VCaP (cell line): ENCODE measurements around the gene REELD1.

Source experiments
- H3K27ac ChIP-seq: fragments of 450-650 bp; 2 replicates; pipeline ENCODE4 v1.5.1; 2017
- TF ChIP-seq, protein P1 (sequence below): fragments of 450-650 bp; conservative IDR thresholded peaks from 2 replicates; pipeline ENCODE4 v1.5.1; 2017; ENCODE audit warnings: mild to moderate bottlenecking, moderate library complexity

Gene REELD1

DNA sequence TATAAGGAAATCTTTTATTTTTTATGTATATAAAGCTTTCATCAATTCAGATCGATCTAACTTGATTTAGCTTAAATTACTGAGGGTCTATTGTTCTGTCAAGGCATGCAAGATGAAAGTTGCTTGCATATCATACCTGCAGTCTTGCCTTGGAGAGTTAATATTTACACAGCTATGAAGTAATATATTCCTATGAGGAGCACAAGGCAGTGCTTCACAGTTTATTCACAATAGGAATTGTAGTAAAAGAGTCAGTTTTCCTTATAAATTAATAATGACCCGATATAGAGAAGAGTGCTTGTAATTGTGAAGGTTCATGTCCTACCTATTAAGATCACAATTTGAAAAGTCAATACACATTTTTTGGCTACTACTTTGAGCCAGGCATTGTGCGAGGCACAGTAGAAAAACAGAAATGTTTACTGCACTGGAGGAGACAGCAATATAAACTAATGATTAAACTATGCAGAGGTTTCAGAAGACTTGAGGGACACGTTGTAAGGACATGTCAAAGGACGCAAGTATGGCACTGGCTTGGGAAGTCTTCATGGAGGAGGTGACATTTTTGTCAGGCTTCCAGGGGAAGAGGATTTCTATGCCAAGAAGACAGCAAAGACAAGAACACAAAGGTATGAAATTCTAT lies 38.8 kb downstream of the REELD1 start:
- TF ChIP-seq, protein P1, sequence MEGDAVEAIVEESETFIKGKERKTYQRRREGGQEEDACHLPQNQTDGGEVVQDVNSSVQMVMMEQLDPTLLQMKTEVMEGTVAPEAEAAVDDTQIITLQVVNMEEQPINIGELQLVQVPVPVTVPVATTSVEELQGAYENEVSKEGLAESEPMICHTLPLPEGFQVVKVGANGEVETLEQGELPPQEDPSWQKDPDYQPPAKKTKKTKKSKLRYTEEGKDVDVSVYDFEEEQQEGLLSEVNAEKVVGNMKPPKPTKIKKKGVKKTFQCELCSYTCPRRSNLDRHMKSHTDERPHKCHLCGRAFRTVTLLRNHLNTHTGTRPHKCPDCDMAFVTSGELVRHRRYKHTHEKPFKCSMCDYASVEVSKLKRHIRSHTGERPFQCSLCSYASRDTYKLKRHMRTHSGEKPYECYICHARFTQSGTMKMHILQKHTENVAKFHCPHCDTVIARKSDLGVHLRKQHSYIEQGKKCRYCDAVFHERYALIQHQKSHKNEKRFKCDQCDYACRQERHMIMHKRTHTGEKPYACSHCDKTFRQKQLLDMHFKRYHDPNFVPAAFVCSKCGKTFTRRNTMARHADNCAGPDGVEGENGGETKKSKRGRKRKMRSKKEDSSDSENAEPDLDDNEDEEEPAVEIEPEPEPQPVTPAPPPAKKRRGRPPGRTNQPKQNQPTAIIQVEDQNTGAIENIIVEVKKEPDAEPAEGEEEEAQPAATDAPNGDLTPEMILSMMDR: no peak

DNA sequence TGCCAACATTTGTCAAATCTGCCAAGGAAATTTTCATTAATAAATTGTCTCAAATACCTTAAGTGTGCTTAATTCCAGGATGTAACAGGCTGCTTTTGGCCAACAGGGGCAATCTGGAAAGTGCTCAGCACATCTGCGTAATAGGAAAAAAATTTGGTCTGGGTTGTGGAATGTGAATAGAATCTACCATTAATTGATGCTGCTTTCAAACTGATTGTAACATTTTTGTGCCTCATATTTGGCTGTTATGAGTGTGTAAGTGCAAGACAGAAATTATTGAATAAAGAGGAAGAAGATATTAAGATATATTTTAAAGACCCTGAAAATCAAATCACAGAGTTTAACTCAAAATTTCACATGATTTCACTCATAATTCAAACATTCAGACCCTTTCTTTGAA lies 41.1 kb downstream of the REELD1 start:
- TF ChIP-seq, protein P1: no peak
- H3K27ac ChIP-seq: no peak overlapping the region

More for the DNA sequence above, 38.8 kb downstream of the REELD1 start:
- peak overlapping the region; percentile 1; the same call in 1 of the 2 replicates for H3K27ac ChIP-seq

DNA sequence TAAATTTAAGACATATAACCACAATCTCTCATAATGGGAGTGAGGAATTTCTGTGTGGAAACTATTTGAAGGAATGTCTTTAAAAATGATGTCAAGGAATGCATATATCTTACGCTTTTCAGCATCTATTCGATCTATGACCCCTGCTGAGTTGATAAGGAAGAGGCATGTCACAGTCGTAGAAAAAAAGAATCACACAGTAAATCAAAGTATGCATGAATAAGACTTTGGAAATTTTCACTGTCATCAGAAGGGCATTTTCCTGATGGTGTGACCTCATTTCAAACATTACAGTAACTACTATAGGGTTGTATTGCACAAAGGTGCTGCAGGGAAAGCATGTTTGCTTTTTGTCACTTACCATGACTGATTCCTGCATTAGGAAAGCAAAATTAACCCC lies 41.5 kb downstream of the REELD1 start:
- TF ChIP-seq, protein P1: no peak
- H3K27ac ChIP-seq: no peak overlapping the region

DNA sequence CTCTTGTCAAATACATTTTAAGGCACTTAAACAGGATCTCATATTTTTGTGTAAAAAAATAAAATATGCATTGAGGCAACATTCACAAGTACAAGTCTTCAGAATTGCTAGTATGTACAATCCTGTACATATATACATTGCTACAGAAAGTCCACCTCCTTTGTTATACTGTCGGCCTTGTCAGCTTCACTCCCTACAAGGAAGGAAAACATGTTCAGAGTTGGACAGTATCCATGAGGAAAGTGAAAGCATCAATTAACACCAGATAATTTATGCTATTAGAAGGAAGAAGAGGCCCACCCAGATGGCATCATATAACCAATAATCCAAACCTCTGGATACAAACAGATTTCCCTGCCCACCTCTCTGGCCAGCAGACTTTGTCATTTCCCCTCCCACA lies 42.0 kb downstream of the REELD1 start:
- no peak overlapping the region for H3K27ac ChIP-seq

DNA sequence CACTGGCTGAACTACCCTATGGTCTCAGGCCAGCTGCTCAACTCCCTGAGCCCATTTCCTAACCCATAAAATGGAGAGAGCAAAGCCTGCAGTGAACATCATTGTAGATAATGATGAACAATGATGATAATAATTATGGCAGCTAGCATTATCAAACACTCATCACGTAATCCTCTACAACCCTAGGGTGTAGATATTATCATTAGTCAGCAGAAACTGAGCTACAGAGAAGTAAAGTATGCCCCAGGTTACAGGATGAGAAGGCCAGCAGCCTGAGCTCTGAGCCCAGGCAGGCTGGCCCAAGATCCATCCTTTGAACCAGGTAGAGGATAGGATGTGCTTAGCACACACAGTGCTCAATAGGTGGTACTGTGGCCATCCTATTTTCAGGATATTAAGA lies 43.2 kb downstream of the REELD1 start:
- TF ChIP-seq, protein P1: no peak
- no peak overlapping the region for H3K27ac ChIP-seq

More for the DNA sequence above, 42.0 kb downstream of the REELD1 start:
- TF ChIP-seq, protein P1: no peak

DNA sequence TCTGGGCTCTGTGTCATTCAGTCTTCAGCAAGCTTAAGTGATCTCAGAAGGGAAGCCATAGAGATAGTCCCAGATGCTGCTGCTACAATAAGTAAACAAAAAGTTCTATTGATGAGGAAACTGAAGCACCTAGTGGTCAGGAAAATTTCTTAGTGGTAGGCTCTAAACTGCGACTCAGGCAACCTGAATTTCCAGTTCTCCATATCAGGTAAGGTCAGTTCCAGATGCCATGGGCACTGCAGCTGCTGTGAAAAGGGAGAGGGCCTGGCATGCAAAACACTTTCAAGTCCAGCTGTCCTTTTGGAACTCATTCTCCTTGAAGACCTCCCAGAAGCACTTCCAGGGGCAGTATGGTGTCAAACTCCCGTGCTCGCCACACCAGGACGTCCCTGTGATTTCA lies 46.2 kb downstream of the REELD1 start:
- no peak overlapping the region for H3K27ac ChIP-seq
- TF ChIP-seq, protein P1: no peak

DNA sequence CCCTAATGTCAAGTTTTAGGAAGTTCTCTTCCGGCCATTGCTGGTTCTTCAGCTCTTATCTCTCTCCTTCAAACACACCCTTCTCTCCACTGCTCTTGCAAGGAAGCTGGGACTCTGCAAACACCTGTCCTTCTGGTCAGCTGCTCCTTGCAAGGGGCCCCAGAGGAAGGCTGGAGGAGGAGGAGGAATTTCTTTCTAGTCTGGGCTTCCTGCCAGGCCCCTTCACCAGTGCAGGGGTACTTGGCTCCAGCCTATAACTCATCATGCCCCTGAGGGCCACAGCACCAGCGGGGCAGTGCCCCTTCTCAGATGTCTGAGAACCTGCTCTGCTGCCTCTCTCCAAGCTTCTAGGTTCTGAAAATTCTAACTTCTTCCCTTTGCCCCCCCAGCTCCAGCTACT lies 46.7 kb downstream of the REELD1 start:
- TF ChIP-seq, protein P1: no peak
- no peak overlapping the region for H3K27ac ChIP-seq
